HL-60 (cell line): ENCODE measurements around the gene SLC4A5.

ENCODE experiments used
- DNase-seq, 2 experiments: peaks; one replicate each; pipeline ENCODE4 v3.0.0-alpha.2; 2010 to 2020; ENCODE audit warnings: low read depth in 1 of 2, low spot score in 1 of 2
- H3K27ac ChIP-seq: fragments of 250-450 bp; sonication (Bioruptor Pico); replicated peaks from 2 replicates; pipeline ENCODE4 v1.5.1; 2020; ENCODE audit warnings: mild to moderate bottlenecking, moderate library complexity
- H3K27me3 ChIP-seq: fragments of 250-450 bp; sonication (Bioruptor Pico); 2 replicates; pipeline ENCODE4 v1.5.1; 2021; ENCODE audit warnings: mild to moderate bottlenecking, moderate library complexity; ENCODE audit not compliant: insufficient read depth, poor library complexity, severe bottlenecking
- H3K4me3 ChIP-seq: replicated peaks from 2 replicates; pipeline ENCODE4 v1.5.1; 2011; ENCODE audit warnings: mild to moderate bottlenecking, control low read depth, low read length; ENCODE audit not compliant: insufficient read depth
- GABPA ChIP-seq: IDR thresholded peaks from 2 replicates; pipeline ENCODE4 v1.6.1; 2012; ENCODE audit warnings: low read depth
- POLR2AphosphoS5 ChIP-seq: IDR thresholded peaks from 2 replicates; pipeline ENCODE4 v1.6.1; 2012; ENCODE audit warnings: low read depth
- SPI1 ChIP-seq: IDR thresholded peaks from 2 replicates; pipeline ENCODE4 v1.6.1; 2012; ENCODE audit warnings: low read depth, mild to moderate bottlenecking, borderline replicate concordance
- TF ChIP-seq, protein P1 (sequence below): IDR thresholded peaks from one replicate; pipeline ENCODE4 v1.5.1; 2011; ENCODE audit warnings: low read length, control low read depth, inconsistent platforms; ENCODE audit not compliant: insufficient read depth
- TF ChIP-seq, protein P2 (sequence below): IDR thresholded peaks from 2 replicates; pipeline ENCODE4 v1.6.1; 2012; ENCODE audit warnings: low read depth; ENCODE audit not compliant: insufficient replicate concordance

SLC4A5 gene

DNA sequence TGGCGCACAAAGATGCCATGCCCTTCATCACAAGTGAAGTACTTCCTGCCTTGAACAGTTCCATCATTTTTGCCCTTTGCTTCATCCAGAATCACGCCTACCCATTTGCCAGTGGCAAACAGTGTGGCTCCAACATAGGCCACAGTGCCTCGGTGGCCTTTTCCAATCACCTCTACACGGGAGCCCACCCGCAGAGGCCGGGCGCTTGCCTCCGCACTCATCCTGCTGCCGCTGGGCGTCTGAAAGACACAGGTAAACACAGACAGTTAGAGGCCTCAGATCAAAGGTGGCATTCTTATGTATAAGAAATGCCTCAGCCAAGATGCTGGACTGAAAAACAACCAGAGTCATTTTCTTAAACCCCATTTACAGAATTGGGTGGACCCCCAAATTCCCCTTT is 34.8 kb upstream of the SLC4A5 start:
- DNase-seq = no peak
- Histone ChIP-seq H3K27me3 (no peaks in the 10 kb centered on the region), H3K27ac (no peak overlapping the region), H3K4me3 (no peak overlapping the region)
- no peak for TF ChIP-seq POLR2AphosphoS5
- TF ChIP-seq, protein P1, sequence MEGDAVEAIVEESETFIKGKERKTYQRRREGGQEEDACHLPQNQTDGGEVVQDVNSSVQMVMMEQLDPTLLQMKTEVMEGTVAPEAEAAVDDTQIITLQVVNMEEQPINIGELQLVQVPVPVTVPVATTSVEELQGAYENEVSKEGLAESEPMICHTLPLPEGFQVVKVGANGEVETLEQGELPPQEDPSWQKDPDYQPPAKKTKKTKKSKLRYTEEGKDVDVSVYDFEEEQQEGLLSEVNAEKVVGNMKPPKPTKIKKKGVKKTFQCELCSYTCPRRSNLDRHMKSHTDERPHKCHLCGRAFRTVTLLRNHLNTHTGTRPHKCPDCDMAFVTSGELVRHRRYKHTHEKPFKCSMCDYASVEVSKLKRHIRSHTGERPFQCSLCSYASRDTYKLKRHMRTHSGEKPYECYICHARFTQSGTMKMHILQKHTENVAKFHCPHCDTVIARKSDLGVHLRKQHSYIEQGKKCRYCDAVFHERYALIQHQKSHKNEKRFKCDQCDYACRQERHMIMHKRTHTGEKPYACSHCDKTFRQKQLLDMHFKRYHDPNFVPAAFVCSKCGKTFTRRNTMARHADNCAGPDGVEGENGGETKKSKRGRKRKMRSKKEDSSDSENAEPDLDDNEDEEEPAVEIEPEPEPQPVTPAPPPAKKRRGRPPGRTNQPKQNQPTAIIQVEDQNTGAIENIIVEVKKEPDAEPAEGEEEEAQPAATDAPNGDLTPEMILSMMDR = no peak
- TF ChIP-seq SPI1 = no peak
- no peak for TF ChIP-seq GABPA
- TF ChIP-seq, protein P2, sequence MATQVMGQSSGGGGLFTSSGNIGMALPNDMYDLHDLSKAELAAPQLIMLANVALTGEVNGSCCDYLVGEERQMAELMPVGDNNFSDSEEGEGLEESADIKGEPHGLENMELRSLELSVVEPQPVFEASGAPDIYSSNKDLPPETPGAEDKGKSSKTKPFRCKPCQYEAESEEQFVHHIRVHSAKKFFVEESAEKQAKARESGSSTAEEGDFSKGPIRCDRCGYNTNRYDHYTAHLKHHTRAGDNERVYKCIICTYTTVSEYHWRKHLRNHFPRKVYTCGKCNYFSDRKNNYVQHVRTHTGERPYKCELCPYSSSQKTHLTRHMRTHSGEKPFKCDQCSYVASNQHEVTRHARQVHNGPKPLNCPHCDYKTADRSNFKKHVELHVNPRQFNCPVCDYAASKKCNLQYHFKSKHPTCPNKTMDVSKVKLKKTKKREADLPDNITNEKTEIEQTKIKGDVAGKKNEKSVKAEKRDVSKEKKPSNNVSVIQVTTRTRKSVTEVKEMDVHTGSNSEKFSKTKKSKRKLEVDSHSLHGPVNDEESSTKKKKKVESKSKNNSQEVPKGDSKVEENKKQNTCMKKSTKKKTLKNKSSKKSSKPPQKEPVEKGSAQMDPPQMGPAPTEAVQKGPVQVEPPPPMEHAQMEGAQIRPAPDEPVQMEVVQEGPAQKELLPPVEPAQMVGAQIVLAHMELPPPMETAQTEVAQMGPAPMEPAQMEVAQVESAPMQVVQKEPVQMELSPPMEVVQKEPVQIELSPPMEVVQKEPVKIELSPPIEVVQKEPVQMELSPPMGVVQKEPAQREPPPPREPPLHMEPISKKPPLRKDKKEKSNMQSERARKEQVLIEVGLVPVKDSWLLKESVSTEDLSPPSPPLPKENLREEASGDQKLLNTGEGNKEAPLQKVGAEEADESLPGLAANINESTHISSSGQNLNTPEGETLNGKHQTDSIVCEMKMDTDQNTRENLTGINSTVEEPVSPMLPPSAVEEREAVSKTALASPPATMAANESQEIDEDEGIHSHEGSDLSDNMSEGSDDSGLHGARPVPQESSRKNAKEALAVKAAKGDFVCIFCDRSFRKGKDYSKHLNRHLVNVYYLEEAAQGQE = no peak

DNA sequence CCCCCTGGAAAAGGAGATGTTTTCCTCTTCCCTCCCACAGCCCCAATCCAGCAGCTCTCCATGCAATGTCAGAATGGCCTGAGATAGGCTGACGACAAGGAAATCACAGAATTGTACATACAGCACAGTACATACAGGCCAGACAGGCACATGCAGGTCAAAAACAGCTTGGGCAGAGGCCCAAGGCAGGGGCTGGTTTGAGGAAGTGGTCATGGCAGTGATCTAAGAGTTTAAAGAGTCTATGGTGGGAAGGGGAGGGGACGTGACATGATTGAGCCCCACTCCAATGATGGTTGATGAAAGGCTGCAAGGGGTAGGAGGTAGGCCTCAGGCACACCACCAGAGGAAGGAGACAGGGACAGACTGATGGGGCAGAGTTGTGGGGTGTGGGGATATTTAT is 32.6 kb upstream of the SLC4A5 start:
- TF ChIP-seq, protein P1 = no peak
- no peak for TF ChIP-seq POLR2AphosphoS5
- TF ChIP-seq, protein P2 = no peak
- peak; percentile 84 for TF ChIP-seq SPI1
- no peak for TF ChIP-seq GABPA
- Histone ChIP-seq H3K27me3 (no peaks in the 10 kb centered on the region), H3K27ac (no peak overlapping the region), H3K4me3 (no peak overlapping the region)
- peak in 1 of 2 experiments; percentile 42 for DNase-seq

DNA sequence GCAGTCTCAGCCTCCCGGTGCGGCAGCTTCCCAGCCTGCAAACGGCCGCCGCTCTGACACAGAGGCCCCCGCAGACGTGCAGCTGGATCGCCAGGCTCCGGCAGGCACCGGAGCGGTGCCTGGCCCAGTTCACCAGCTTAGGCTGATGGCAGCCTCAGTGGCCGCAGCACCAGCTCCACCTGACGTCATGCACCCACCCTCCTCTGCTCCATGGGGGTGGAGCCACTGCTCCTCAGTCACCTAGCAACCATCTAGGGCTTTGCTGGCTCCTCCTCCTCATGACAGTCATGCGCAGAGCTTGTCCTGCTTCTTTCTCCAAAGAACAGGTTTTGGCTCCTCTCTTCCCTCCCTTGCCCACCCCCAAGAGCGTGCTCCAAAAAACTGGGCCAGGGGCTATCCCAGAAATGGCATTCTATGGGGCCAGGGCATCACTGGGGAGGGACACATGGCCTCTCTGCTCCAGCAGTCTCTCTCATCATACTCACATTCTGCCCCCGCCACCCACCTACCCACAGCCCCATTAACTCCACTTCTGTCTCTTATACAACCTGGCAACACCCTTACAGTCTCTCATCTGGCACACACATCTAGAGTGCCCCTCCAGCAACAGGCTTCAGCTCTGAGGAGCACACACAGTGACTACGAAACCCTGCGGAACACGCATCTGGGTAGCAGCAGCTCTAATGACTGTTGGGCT is 31.4 kb upstream of the SLC4A5 start:
- no peak for DNase-seq
- Histone ChIP-seq H3K27me3 (no peaks in the 10 kb centered on the region), H3K4me3 (no peak overlapping the region), H3K27ac (no peak overlapping the region)
- TF ChIP-seq SPI1 = no peak
- TF ChIP-seq POLR2AphosphoS5 = no peak
- TF ChIP-seq, protein P2 = no peak
- TF ChIP-seq GABPA = no peak
- TF ChIP-seq, protein P1 = no peak
